Tibial artery (tissue), 4 donors: ENCODE measurements around the gene TCEAL7.

Experiments used
- DNase-seq, 2 donors: peaks; one replicate each; pipeline ENCODE4 v3.0.0-alpha.2; 2019
- H3K27ac ChIP-seq, 2 donors: fragments of 200-600 bp; sonication (generic) in 1 of 2; 1 replicate in 1 of 2; 2 replicates in 1 of 2; pipeline ENCODE4 v1.5.1; 2018 to 2019; ENCODE audit warnings: mild to moderate bottlenecking in 1 of 2
- H3K27me3 ChIP-seq, 2 donors: fragments of 200-600 bp; sonication (generic) in 1 of 2; one replicate each; pipeline versions ENCODE4 v1.5.1 to v1.6.0; 2016 to 2019
- H3K36me3 ChIP-seq, 3 donors: fragments of 200-600 bp; sonication (generic) in 2 of 3; one replicate each; pipeline ENCODE4 v1.5.1; 2016 to 2019; ENCODE audit warnings: mild to moderate bottlenecking in 2 of 3
- H3K4me1 ChIP-seq, 4 donors: fragments of 200-600 bp; sonication (generic) in 2 of 4; 1 replicate in 3 of 4; 2 replicates in 1 of 4; pipeline ENCODE4 v1.5.1; 2016 to 2019
- H3K4me3 ChIP-seq, 2 donors: fragments of 200-600 bp; sonication (generic) in 1 of 2; 1 replicate in 1 of 2; 2 replicates in 1 of 2; pipeline ENCODE4 v1.5.1; 2018 to 2019; ENCODE audit warnings: mild to moderate bottlenecking in 2 of 2
- H3K9me3 ChIP-seq, 3 donors: fragments of 200-600 bp; sonication (generic) in 1 of 3; one replicate each; pipeline ENCODE4 v1.5.1; 2016 to 2019
- intact Hi-C: fragments of 100-400 bp; cut with DNase I; formaldehyde crosslinking; loops from one replicate; pipeline ENCODE4 v1.15.0; 2023; ENCODE audit warnings: low total_unique reads
- TF ChIP-seq, protein P1 (sequence below), 2 experiments: fragments of 200-600 bp in 1 of 2; fragments of 450-650 bp in 1 of 2; IDR thresholded peaks; one replicate each; pipeline ENCODE4 v1.5.1; 2017 to 2019; ENCODE audit warnings: antibody characterized with exemption in 2 of 2, mild to moderate bottlenecking in 1 of 2, moderate library complexity in 1 of 2

TCEAL7 gene

DNA sequence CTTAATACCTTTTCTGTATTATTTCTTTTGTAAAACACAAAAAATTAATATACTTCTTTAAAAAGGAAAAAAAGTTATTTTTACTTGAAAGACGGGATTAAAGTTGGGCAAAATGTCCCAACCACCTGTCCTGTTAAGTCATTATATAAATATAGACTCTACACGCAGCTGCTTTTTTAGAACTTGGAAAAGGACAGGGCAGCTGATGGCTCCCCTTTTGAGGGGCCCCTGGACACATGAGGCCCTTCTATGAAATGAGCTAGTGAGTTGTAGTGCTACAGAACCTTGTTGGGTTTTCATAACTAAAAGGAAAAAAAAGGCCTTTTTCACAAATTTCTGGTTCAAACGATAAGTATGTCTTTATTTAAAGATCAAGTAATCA, 18.6 kb upstream of the TCEAL7 start:
- Histone ChIP-seq H3K36me3 (no peaks in the 10 kb centered on the region), H3K4me1 (peaks cover 0 to 8% (median 4%) of the 10 kb centered on the region in 4 donors), H3K27ac (no peak overlapping the region), H3K4me3 (no peak overlapping the region), H3K27me3 (peaks cover 0 to 9% of the 10 kb centered on the region in 2 donors), H3K9me3 (no peaks in the 10 kb centered on the region)
- DNase-seq = no peak
- intact Hi-C loops = no loop called here
- TF ChIP-seq, protein P1, sequence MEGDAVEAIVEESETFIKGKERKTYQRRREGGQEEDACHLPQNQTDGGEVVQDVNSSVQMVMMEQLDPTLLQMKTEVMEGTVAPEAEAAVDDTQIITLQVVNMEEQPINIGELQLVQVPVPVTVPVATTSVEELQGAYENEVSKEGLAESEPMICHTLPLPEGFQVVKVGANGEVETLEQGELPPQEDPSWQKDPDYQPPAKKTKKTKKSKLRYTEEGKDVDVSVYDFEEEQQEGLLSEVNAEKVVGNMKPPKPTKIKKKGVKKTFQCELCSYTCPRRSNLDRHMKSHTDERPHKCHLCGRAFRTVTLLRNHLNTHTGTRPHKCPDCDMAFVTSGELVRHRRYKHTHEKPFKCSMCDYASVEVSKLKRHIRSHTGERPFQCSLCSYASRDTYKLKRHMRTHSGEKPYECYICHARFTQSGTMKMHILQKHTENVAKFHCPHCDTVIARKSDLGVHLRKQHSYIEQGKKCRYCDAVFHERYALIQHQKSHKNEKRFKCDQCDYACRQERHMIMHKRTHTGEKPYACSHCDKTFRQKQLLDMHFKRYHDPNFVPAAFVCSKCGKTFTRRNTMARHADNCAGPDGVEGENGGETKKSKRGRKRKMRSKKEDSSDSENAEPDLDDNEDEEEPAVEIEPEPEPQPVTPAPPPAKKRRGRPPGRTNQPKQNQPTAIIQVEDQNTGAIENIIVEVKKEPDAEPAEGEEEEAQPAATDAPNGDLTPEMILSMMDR (IDR thresholded peaks at IDR 0.05) = no peak

DNA sequence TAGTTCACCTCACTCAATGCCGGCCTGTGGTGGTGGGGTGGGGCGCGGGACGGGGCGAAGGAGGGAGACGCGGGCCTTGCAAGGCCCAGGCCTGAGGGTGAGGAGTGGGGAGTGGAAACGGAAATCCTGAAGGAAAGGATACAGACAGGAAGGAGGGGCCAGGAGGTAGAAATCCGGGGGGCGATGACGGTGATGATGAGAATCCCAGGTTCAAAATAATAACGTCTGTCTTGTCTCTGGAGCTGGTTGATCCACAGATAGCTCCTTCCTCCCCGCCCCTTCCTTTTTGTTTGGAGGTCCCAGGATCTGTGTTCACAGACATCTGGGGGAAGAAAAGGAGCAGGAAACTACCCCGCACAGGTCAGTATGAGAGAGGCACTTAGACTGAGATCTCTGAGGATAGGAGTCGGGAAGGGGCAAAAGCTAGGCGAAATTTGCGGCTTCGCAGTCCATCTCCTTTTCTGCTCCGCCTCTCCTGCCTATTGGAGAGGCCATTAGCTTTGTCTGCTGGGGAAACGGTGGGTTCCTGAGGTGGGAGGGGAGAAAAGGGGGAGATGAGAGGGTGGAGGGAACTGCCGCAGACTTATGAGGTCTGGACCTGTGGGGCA, 746 bp downstream of the TCEAL7 start:
- Histone ChIP-seq H3K27me3 (no peaks in the 10 kb centered on the region), H3K36me3 (no peaks in the 10 kb centered on the region), H3K4me1 (no peaks in the 10 kb centered on the region), H3K27ac (no peak overlapping the region), H3K4me3 (peak overlapping the region; percentile 42 to 48), H3K9me3 (no peaks in the 10 kb centered on the region)
- TF ChIP-seq, protein P1 (IDR thresholded peaks at IDR 0.05) = no peak
- intact Hi-C loops = no loop called here
- DNase-seq = no peak

DNA sequence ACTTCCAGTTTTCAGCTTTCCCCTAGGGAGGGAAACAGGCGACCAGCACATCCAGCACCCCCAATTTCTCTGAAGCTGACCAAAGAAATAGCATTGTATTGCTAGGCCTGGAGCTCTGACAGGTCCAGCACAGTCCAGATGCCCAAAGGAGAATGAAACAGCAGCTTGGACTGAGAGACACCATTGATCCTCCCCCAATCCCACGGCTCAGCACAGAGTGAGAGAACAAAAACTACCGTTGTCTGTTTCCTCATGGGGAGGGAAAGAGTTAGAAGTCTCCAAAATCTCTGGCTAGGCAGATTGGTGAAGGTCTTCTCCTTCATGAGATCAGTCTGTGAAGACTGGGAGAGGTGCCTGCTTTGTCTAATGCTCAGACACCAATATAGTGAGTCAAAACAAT, 8.6 kb downstream of the TCEAL7 start:
- H3K4me1 ChIP-seq = no peaks in the 10 kb centered on the region
- H3K27me3 ChIP-seq = no peaks in the 10 kb centered on the region
- no peak overlapping the region for H3K4me3 ChIP-seq
- intact Hi-C loops = no loop called here
- H3K9me3 ChIP-seq = no peaks in the 10 kb centered on the region
- no peak overlapping the region for H3K27ac ChIP-seq
- no peak for DNase-seq
- TF ChIP-seq, protein P1 (IDR thresholded peaks at IDR 0.05) = no peak
- H3K36me3 ChIP-seq = no peaks in the 10 kb centered on the region

DNA sequence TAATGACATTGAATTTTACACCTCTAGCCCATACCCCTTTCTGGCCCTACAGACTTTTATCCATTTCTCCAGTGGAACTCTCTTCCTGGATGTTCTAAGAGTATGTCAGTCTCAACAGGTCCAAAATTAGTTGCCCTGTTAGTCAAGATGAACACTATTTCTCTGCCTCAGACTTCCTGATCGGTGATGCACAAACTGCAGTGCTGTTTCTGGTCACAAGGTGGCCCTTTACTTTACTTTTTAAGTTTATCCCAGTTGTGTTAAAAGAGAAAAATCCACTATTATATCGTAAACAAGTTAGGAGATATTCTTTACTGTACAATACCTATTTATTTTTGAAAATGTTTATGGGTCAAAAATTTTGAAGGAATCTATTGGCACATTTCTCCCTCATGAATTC, 13.1 kb downstream of the TCEAL7 start:
- Histone ChIP-seq H3K9me3 (no peaks in the 10 kb centered on the region), H3K36me3 (no peaks in the 10 kb centered on the region), H3K27me3 (peaks cover 0 to 2% of the 10 kb centered on the region in 2 donors), H3K27ac (no peak overlapping the region), H3K4me1 (no peaks in the 10 kb centered on the region), H3K4me3 (no peak overlapping the region)
- TF ChIP-seq, protein P1 (IDR thresholded peaks at IDR 0.05) = peak; percentile 61 to 66
- intact Hi-C loops = no loop called here
- DNase-seq = no peak

DNA sequence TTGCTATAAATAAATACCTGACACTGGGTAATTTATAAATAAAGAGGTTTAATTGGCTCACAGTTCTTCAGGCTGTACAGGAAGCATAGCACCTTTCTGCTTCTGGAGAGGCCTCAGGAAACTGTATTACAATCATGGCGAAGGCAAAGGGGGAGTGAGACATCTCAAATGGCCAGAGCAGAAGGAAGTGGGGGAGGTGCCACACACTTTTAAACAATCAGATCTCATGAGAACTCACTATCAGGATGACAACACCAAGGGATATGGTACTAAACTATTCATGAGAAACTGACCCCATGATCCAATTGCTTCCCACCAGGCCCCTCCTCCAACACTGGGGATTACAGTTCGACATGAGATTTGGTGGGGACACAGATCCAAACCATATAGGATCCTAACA, 14.6 kb downstream of the TCEAL7 start:
- H3K9me3 ChIP-seq = no peaks in the 10 kb centered on the region
- intact Hi-C loops = loop anchor here (5.0 kb wide), 1 partner anchor 118 kb away; no protein-coding TSS in a partner anchor
- peaks cover 0 to 10% of the 10 kb centered on the region in 2 donors for H3K27me3 ChIP-seq
- TF ChIP-seq, protein P1 (IDR thresholded peaks at IDR 0.05) = no peak
- no peak for DNase-seq
- no peak overlapping the region for H3K27ac ChIP-seq
- H3K36me3 ChIP-seq = no peaks in the 10 kb centered on the region
- no peaks in the 10 kb centered on the region for H3K4me1 ChIP-seq
- no peak overlapping the region for H3K4me3 ChIP-seq
